OCI-LY1 (cell line): ENCODE results near the gene CRB2.

Experiments
- H2AFZ ChIP-seq: fragments of 200-600 bp; sonication (generic), shearing (Covaris generic); 2 replicates; pipeline ENCODE4 v1.6.0; 2014; ENCODE audit warnings: antibody characterized with exemption, mild to moderate bottlenecking, low read length
- H3F3A ChIP-seq: fragments of 200-600 bp; sonication (generic), shearing (Covaris generic); 2 replicates; pipeline ENCODE4 v1.6.0; 2014; ENCODE audit warnings: mild to moderate bottlenecking, antibody characterized with exemption, low read length, moderate library complexity; ENCODE audit not compliant: insufficient read depth
- H3K27ac ChIP-seq: fragments of 200-600 bp; sonication (generic); 2 replicates; pipeline ENCODE4 v1.5.1; 2014; ENCODE audit warnings: low read length, mixed run types, mild to moderate bottlenecking, low read depth; ENCODE audit not compliant: poor library complexity, severe bottlenecking
- H3K27me3 ChIP-seq: fragments of 200-600 bp; sonication (generic); 2 replicates; pipeline ENCODE4 v1.6.0; 2014; ENCODE audit warnings: antibody characterized with exemption, mild to moderate bottlenecking, low read length, moderate library complexity; ENCODE audit not compliant: insufficient read depth
- H3K36me3 ChIP-seq: fragments of 200-600 bp; sonication (generic); 2 replicates; pipeline ENCODE4 v1.6.1; 2014; ENCODE audit warnings: mild to moderate bottlenecking, antibody characterized with exemption, low read length, moderate library complexity, mixed read lengths; ENCODE audit not compliant: insufficient read depth
- H3K4me1 ChIP-seq: fragments of 200-600 bp; sonication (generic); 2 replicates; pipeline ENCODE4 v1.5.1; 2014; ENCODE audit warnings: mild to moderate bottlenecking, low read length, moderate library complexity; ENCODE audit not compliant: insufficient read depth, severe bottlenecking
- H3K4me2 ChIP-seq: fragments of 200-600 bp; sonication (generic), shearing (Covaris generic); 2 replicates; pipeline ENCODE4 v1.6.1; 2014; ENCODE audit warnings: low read length
- H3K4me3 ChIP-seq: fragments of 200-600 bp; sonication (generic); 2 replicates; pipeline ENCODE4 v1.5.1; 2014; ENCODE audit warnings: low read length, low read depth, mild to moderate bottlenecking, mixed read lengths; ENCODE audit not compliant: poor library complexity, severe bottlenecking
- H3K79me2 ChIP-seq: fragments of 200-600 bp; shearing (Covaris generic); 2 replicates; pipeline ENCODE4 v1.6.1; 2016; ENCODE audit warnings: mixed run types, low read length, mixed read lengths; ENCODE audit not compliant: insufficient read depth
- H3K9ac ChIP-seq: fragments of 200-600 bp; sonication (generic), shearing (Covaris generic); 2 replicates; pipeline ENCODE4 v1.6.1; 2014; ENCODE audit warnings: mild to moderate bottlenecking, low read length, mixed read lengths
- H3K9me2 ChIP-seq: fragments of 200-600 bp; sonication (generic), shearing (Covaris generic); 2 replicates; pipeline ENCODE4 v1.6.1; 2014; ENCODE audit warnings: low read depth, mild to moderate bottlenecking, low read length, mixed read lengths
- H3K9me3 ChIP-seq: fragments of 200-600 bp; shearing (Covaris generic); 2 replicates; pipeline ENCODE4 v1.6.1; 2014; ENCODE audit warnings: low read length, mixed read lengths
- H4K20me1 ChIP-seq: fragments of 200-600 bp; sonication (generic), shearing (Covaris generic); 2 replicates; pipeline ENCODE4 v1.6.0; 2016; ENCODE audit warnings: mild to moderate bottlenecking, low read length; ENCODE audit not compliant: insufficient read depth
- CTCF ChIP-seq: fragments of 200-600 bp; sonication (generic), shearing (Covaris generic); IDR thresholded peaks from 2 replicates; pipeline ENCODE4 v1.5.1; 2017; ENCODE audit warnings: mild to moderate bottlenecking, antibody characterized with exemption, low read length, moderate library complexity, mixed read lengths
- EZH2 ChIP-seq: fragments of 200-600 bp; sonication (generic), shearing (Covaris generic); IDR thresholded peaks from 2 replicates; pipeline ENCODE4 v1.8.0; 2017; ENCODE audit warnings: borderline replicate concordance, mixed run types, mild to moderate bottlenecking, antibody characterized with exemption, low read length, moderate library complexity, mixed read lengths

Gene CRB2

GRCh38 chr9:123365287-123365880, 9.4 kb downstream of the CRB2 start:
- Histone ChIP-seq H2AFZ (no peak overlapping the region), H3F3A (no peaks in the 10 kb centered on the region), H3K9me3 (no peaks in the 10 kb centered on the region), H3K27ac (no peak overlapping the region), H3K4me3 (no peak overlapping the region), H3K4me2 (no peak overlapping the region), H3K4me1 (peaks cover under 1% of the 10 kb centered on the region), H4K20me1 (no peaks in the 10 kb centered on the region), H3K9ac (no peak overlapping the region), H3K36me3 (no peaks in the 10 kb centered on the region; the same call in 1 of the 2 replicates), H3K79me2 (no peaks in the 10 kb centered on the region), H3K9me2 (no peaks in the 10 kb centered on the region), H3K27me3 (no peaks in the 10 kb centered on the region; the same call in 1 of the 2 replicates)
- TF ChIP-seq EZH2 (no peak), CTCF (no peak)

GRCh38 chr9:123365881-123366528, 10.0 kb downstream of the CRB2 start:
- Histone ChIP-seq H3K79me2 (no peaks in the 10 kb centered on the region), H4K20me1 (no peaks in the 10 kb centered on the region), H3K4me3 (no peak overlapping the region), H3K27me3 (no peaks in the 10 kb centered on the region; the same call in 1 of the 2 replicates), H3K9ac (no peak overlapping the region), H3K9me3 (no peaks in the 10 kb centered on the region), H3K36me3 (no peaks in the 10 kb centered on the region; the same call in 1 of the 2 replicates), H3F3A (no peaks in the 10 kb centered on the region), H3K4me1 (no peaks in the 10 kb centered on the region), H3K9me2 (no peaks in the 10 kb centered on the region), H3K4me2 (no peak overlapping the region), H2AFZ (no peak overlapping the region), H3K27ac (no peak overlapping the region)
- TF ChIP-seq CTCF: no peak
- no peak for TF ChIP-seq EZH2

- no peak overlapping the region for H3K4me2 ChIP-seq
- H3K27me3 ChIP-seq: no peaks in the 10 kb centered on the region; the same call in 1 of the 2 replicates
- H2AFZ ChIP-seq: no peak overlapping the region
- no peak overlapping the region for H3K9ac ChIP-seq
- no peak overlapping the region for H3K4me3 ChIP-seq
- H3K4me1 ChIP-seq: no peaks in the 10 kb centered on the region
- no peaks in the 10 kb centered on the region for H3K79me2 ChIP-seq
- H3K9me3 ChIP-seq: no peaks in the 10 kb centered on the region
- no peaks in the 10 kb centered on the region for H3K9me2 ChIP-seq
- no peak overlapping the region for H3K27ac ChIP-seq
- H4K20me1 ChIP-seq: no peaks in the 10 kb centered on the region
- no peaks in the 10 kb centered on the region for H3F3A ChIP-seq
- H3K36me3 ChIP-seq: no peaks in the 10 kb centered on the region; the same call in 1 of the 2 replicates
- TF ChIP-seq EZH2: no peak
- TF ChIP-seq CTCF: no peak
Observed at GRCh38 chr9:123368023-123368422, 12.0 kb downstream of the CRB2 start.
